HG03175 (cell line): Measurements from ENCODE around the gene GRIK2.

Experiments
- ATAC-seq: cut with Tn5 transposase; IDR thresholded peaks from one replicate; pipeline ENCODE4 v1.9.1; 2021; ENCODE audit warnings: mild to moderate bottlenecking, moderate library complexity; ENCODE audit not compliant: unreplicated experiment

Gene GRIK2

DNA sequence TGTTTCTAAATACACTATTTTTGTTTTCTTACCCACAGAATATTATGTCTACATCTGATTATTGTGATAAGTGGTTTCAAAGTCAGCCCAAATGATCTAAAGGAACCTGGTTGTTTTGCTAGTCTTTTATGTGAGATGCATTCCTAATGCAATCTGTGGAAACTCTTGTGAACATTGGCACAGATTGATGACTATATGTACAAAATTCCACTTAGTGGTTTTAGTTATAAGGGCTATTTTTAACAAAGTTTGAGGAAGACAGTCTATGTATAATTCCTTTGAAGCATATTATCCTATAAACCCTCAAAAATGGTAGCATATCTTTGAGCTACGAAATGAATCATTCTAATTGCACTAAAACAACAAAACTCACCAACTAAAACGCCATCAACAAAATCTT, 140.9 kb downstream of the GRIK2 start:
- ATAC-seq, result no peak

DNA sequence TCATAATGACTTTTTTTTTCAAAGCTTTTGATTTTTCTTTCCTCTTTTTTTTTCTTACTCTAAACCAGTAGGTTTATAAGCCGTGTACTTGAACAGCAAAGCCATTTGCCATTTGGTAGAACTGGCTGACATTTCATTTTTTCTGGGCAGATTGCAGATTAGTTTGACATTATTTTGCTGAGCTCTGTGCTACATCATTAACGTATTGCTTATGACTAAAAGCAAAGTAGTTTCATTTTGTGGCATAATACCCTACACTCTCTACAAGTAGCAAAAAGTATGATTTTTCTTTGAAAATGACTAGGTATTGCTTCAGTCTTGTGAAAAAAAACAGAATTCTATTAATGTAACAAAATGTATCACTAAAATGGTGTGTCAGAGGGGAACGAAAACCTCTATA, 141.3 kb downstream of the GRIK2 start:
- ATAC-seq, result no peak

DNA sequence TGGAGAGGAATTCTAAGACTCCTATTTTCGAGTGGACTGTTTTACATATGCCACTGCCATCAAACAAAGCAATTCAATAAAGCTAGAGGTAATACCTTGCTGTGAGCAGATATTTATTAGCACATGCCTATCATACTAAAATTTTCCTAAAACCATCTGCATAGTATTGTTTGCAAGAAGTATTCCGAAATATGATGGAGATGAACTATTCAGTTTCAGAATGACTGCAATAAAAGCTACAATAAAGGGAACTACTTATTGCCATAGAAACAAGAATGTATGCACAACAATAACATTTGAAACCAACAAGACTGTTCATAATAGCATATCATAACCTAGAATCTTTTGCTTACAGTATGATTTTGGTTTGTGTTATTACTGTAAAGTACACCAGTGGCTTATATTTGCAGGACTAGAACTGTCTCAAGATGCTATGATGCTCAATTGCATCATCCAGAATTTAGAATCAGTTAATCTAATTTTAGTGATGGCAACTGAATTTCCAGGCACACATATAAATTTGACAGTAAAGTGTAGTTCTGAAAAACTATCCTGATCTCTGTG, 144.3 kb downstream of the GRIK2 start:
- no peak for ATAC-seq

DNA sequence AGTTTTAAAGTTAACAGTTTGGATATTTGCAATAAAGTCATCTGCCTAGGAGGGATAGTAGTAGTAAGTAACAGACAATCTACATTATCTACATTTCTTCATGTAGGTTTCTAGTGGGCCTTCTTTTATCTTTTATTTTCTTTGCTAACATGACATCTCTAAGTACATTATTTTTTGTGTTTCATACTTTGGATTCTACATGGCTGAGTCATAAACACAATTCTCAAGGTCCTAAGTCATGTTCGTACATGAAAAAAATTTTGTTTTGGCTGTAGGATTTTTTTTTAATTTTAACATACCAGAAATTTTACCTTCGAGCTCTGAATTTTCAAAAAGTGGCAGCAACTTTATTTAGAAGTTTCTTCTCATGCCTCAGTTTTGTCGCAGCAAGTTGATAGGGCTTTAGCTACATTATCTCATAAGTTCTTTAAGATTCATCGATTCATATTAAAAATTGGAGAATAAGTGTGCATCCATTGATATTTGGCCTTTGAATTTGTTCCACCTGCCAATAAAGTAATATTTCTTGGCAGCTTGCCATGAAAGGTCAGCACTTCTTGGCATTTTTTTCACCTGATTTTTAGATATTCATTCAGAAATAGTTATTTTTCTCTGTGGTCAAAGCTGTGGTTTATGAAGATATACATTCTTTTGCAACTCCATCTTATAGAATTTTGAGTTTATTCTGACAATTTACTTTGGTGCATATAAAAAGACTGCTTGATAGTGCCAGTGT, 146.2 kb downstream of the GRIK2 start:
- no peak for ATAC-seq

DNA sequence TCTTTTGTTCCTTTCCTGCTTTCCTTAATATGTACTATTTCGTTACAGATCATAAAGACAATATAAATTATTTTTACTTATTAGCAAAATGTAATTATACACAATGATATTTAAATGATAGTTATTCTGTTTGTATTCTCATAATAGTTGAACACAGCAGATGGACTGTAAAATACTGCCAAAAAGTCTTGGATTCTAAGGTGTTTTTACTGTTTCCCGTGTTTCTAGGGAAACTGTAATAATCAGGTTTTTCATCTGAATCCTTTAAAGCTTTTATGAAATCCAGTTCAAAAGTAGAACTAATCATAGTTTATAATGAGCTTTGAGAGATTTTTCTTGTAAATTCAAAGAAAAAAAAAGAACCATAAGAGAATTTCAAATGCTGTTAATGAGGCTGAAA, 148.4 kb downstream of the GRIK2 start:
- no peak for ATAC-seq

DNA sequence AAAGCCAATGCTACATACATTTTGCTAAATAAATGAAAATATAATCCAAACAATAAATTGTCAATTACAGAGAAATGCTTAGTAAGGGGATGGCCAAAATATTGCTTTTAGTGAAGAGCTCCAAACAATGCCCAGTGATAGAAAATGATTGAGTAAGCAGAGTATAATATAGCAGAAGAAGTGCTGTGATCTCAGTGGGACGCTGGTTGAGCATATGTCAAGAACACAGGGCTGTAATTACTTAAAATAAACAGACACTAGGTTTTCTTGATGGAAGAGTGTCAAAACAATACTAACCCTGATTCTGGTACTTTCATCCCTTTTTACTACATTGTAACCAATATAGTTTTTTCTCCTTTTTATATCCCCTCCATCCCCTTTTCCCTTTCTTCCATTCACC, 150.3 kb downstream of the GRIK2 start:
- no peak for ATAC-seq

DNA sequence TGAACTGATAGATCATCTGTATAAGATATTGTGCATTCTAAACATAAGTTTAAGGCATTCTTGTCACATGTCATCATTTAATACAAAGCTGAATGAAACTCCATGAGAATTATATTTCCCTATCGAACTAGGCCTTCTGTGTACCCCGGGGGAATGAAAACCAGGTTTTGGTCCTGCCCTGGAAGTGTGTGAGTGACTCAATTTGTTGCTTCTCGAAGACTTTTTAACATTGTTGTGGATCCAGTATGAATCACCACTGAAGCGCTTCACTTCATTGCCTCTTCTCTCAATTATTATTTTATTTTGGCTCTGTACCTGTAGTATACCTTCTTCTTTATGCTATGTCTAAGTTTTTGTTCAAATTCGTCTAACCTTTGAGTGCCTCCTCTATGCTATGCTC, 150.8 kb downstream of the GRIK2 start:
- no peak for ATAC-seq

DNA sequence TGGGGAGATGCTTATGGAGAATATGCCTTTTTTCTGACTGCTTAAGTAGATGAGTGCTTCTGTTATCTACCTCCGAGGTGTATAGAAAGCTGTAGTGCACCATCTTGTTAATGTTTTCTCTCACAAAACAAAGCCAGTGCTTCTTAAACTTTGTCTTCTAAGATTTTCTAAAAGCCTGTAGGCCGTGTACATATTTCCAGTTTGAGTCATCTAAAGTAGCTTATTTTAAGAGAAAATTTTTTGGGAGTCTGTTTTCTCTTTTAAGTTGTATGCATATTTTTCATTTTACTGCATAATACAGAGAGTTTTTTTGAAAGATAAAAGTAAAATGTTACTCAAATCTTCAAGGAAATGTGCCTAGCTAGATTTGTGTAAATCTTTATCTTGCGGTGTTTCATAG, 151.7 kb downstream of the GRIK2 start:
- ATAC-seq, result no peak

DNA sequence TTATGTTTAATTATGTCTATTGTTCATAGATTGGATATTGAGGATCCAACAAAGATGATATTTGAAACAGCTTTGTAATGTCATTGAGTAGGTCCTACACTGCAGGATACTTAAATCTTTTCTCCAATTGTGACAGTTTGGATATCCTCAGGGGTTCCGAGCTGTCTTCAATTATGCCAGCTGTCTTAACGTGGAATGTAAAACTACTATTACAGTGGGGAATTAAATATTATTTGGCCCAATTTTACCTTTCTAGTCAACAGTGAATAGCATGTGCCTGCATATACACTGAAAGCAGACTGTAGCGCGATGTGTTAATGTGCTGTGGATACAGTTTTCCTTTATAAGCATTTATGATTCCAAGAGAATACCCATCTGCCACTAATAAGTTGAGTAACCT, 156.9 kb downstream of the GRIK2 start:
- ATAC-seq, result no peak

DNA sequence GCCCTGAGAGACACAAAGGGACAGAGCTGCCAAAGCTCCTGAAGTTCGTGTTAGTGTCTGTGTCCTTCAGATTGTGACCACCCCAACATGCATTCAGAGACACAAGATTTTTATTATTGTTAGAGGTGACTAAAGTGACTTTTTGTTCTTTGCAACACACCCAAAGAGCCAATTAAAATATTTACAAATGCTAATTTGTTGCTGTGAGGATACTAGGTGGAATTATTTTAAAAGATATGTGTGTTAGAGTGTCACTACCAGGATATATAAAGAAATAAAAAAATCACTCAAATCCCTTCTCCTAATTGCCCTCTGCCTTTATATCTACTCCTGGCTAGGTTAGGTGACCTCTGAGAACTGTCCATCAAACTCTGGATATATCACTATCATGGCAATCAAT, 160.7 kb downstream of the GRIK2 start:
- no peak for ATAC-seq

DNA sequence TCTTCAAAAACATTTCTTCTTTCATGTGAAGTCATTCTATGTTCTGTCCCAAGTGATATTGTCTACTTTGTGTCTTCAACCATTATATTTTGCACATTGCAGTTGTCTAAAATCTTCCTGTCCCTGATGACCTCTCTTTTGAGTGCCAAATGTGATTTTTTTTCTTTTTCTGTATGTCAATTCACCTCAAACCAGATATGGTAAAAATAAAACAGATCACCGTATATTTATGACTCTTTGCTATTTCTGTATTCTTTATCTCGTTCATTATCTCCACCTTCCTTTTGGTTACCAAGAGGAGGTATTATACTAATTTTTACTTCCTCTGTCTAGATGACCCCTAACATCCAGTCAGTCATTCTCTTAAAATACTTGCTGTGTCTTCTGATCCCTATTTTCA, 165.2 kb downstream of the GRIK2 start:
- no peak for ATAC-seq

DNA sequence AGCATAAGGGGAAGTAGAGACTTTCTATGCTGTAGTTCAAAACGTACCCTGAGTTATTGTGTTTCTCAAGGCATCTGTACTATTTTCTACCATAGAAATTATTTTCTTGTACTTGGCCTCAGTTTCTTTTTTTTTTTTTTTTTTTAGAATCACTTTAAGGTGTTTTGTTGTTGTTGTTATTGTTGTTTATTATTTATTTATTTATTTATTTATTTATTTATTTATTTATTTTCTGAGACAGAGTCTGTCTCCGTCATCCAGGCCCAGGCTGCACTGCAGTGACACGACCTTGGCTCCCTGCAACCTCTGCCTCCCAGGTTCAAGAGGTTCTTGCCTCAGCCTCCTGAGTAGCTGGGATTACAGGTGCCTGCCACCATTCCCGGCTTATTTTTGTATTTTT, 179.1 kb downstream of the GRIK2 start:
- ATAC-seq, result no peak

DNA sequence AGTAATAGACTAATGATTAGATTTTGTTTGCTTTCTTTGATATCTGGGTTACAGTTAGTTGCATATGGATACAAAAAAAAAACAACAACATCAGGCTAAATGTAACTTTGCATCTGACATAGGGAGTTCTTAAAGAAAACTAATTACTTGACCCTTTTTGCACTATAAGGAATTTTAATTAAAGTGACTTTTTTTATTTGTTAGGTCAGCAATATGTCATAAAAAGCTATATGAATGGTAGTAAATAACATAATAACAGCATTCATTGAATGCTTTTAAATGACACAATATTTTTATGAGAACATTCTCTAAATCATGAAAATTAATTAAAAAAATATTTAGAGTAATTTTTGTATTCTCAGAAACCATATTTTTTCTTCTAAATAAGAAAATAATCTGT, 183.6 kb downstream of the GRIK2 start:
- ATAC-seq, result no peak

DNA sequence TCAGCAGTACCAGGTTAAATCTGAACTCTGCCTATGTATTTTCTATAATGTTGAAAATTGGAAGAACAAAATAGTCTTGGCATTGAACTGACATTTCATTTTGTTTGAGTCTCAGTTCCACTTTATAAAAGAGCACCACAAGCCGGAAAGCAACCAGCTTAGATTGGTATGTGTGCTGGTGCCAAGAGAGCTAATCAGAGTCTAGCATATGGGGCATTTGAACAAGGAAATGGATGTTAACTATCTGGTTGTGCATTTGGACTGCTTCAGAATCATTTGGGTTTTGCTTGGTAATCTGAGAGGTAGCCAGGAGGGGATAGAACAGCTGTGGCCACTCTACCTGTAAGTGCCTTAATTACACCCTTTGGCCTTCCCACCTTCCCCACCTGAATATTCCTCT, 184.8 kb downstream of the GRIK2 start:
- no peak for ATAC-seq

DNA sequence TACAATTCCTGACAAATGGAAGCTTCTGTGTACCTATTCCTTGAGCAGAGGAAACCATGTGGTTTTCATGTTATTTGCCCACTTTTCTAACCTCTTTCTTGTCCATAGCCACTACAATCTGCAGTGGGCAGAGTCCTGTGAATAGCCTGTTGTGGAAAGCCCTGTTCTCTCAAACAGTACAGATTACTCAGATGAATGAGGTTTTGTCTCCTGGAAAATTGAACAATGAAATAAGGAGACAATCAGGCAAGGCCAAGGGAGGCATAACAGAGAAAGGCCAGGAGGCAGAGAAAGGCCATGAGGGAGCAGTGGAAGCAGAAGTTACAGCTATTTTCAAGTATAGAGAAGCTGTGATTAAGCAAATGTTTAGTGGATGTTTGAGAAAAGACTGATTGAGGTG, 189.3 kb downstream of the GRIK2 start:
- no peak for ATAC-seq

DNA sequence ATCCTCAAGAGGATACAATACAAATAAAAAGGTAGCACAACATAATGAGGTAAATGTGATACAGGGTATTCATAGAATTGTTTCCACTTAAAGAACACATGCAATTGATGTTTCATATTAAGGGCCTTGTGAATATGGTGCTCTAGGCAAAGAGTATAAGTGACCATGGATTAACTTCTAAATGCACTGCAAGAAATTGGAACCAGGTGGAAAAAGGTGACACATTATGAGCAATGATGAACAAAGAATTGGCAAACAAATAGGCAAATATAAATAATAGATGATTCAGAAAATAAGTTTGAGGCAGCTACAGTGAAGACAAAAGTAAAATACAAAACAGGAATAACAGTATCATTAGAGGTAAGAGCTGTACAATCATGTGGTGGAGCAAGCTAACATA, 192.0 kb downstream of the GRIK2 start:
- no peak for ATAC-seq

DNA sequence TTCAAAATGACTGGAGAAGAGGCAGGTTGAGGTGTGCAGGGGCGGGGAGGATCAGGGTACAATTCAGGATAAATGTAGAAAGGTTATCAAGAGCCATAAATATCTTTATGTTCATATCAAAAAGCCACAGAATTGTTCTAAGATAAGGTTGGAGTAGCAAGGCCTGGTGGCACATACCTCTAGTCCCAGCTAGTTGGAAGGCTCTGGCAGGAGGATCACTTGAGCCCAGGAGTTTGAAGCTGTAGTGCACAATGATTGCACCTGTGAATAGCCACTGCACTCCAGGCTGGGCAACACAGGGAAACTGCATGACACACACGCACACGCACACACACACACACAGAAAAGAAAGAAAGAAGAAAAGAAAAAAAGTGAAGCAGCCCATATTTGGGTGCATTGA, 194.8 kb downstream of the GRIK2 start:
- ATAC-seq, result no peak

DNA sequence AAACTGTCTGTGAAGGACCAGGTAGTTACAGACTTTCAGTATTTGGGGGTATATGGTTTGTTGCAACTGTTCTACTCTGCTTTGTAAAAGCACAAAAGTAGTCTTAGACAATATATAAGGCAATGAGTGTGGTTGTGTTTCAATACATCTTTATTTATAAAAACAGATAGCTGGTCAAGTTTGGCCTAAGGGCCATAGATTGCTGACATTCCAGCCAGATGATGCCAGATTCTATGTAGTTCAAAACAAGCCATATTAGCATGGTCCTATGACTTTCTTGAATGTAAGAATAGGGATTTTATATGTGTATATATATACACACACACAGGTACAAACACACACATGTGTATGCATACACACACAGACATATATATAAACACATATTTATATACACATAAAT, 201.8 kb downstream of the GRIK2 start:
- ATAC-seq, result no peak

DNA sequence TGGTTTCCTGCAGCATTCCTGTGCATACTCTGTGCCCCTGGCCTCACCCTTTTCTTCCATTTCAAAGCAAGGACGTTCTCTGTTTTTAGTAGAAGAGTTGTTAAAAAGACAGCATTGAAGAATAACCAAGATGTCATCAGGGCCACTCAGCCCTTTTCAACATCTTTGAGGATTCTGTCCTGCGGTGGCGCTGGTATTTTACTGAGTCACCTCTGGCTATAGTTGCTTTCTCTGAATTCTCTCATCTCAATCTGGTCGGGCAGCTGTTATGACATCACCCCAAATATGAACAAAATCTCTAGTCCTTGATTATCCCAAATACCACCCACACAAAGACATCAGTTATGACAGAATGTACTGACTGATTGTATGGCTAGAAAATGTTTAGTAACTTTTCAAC, 204.2 kb downstream of the GRIK2 start:
- no peak for ATAC-seq

DNA sequence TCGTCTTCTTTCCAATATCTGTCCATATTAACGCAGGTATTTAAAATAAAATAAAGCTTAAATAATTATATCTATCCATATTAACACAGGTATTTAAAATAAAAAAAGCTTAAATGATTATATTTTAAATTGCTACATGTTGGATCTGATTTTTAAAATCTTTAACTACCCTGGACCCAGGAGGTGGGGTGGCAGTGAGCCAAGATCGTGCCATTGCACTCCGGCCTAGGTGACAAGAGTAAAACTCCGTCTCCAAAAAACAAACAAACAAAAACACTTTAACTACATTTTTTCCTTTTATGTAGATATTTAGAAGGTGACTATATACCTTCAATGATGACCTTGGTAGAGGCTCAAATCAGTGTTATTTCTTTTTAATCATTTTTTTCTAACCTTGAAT, 211.9 kb downstream of the GRIK2 start:
- ATAC-seq, result no peak

DNA sequence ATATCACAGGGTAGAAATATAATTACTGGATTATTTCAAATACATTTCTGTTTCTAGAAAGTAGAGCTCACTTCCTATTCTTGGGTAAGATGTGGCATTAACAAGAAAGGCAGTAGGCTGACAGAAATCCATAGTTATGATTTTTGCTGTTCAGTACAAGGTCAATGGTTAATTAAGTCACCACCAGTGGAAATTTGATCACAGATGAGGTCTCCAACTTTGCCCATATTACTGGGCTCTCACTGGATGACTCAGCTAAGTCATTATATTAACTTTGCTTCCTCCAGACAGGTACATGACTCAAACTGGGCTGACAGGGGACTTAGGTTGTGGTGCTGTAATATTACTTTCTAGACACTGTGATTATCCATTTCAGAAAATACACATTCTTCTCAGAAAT, 212.4 kb downstream of the GRIK2 start:
- peak; percentile 81 for ATAC-seq

DNA sequence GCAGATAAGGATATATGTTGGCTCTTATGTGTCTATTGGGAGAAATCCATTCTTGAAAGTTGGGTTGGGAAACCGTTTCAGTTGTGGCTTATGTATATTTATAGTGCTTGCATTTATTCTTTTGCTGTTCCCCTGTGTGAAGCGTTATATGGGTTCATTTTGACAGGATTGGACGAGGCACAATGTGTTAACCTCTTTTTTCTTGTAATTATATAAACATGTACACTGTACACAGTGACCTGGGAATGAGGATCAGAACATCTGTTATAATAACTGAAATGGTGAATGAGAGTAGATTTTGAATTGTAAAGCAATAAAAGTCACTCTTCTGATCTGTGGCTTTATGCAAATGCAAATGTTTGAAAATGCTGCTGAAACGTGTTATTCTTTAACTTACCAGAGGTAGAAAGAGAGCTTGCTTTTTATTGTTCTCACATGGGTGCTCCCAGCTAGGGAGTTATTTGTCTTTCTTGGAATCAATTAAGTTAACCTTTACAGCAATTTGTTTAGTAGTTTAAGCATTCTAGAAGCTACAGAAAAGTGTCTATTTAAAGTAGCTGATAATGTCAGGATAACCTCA, 213.7 kb downstream of the GRIK2 start:
- no peak for ATAC-seq

DNA sequence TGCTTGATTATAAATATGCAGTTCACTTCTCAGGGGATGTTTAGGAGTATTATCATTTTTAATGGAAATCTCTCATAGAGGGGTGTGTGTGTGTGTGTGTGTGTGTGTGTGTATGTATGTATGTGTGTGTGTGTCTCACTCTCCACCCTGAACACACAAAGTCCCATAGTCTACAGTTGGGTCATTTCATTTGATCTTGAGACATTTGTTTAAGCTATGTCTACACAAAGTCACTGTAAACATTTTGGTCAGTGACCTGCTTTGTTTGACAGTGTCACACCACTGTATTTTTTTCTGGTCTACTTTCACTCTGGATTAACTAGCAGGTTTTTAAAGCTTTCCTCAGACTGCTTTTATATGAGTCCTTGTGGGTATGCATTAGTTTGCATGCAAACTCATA, 215.2 kb downstream of the GRIK2 start:
- no peak for ATAC-seq
